SHP77 (cell line): ENCODE data around the gene PDE8B.
A peak's percentile ranks its signal among the peaks of the same experiment; 100 is the strongest.

Experiments
- DNase-seq, 2 experiments: peaks; one replicate each; lab custom pipeline; 2025; lab: John Stamatoyannopoulos, UW

PDE8B gene

GRCh38 chr5:77230727-77231470, 20.4 kb downstream of the PDE8B start:
- DNase-seq = no peak

GRCh38 chr5:77231471-77232138, 21.1 kb downstream of the PDE8B start:
- DNase-seq = no peak

GRCh38 chr5:77232574-77233358, 22.3 kb downstream of the PDE8B start:
- no peak for DNase-seq

GRCh38 chr5:77235846-77236721, 25.6 kb downstream of the PDE8B start:
- DNase-seq = no peak

DNA sequence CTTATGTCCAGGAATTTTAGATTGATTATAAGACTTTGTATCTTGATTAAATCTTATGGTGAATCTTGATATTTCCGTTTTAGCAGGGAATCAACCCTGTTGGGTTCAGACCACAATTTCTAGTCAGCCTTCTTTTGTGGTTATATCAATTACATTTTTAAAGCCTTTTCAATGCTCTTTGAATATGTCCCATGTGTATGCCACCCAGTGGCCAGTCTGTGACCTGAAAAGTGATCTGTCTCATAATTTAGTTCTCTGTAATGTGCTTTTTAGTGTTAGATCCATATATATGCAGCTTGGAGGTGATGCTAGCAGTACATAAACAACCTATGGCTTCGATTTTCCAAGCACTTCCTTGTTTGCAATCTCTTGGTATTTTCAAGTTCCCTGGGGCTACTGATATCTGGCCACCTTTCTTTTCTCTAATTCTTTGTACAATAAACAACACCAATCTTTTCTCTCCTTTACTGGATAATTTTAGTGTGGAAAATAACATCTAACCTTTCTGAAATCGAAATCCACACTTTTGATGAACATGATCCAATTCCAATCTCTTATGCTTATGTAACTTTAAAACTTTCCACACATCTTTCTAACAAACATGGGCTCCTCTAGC, 28.8 kb downstream of the PDE8B start:
- DNase-seq = no peak

DNA sequence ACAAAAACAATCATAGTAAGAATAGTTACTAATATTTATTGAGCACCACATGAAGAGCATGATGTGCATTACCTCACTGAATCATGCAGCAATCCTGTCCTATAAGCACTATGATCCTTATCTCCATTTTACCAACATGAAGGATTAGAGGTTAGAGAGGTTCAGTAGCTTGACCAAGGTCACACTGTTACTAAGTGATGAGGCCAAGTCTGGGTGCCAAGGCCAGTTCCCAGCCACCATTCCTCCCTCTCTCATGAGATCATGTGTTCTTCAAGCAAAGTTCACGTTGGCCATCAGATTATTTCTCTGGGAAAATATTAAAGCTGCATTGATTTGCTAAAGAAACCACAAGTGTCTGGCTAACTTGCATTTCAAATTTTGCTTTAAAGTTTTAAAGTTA, 31.0 kb downstream of the PDE8B start:
- no peak for DNase-seq

- no peak for DNase-seq
Measured at GRCh38 chr5:77249475-77249874, 39.0 kb downstream of the PDE8B start.

- no peak for DNase-seq
Measured at GRCh38 chr5:77250021-77250420, 39.5 kb downstream of the PDE8B start.

DNA sequence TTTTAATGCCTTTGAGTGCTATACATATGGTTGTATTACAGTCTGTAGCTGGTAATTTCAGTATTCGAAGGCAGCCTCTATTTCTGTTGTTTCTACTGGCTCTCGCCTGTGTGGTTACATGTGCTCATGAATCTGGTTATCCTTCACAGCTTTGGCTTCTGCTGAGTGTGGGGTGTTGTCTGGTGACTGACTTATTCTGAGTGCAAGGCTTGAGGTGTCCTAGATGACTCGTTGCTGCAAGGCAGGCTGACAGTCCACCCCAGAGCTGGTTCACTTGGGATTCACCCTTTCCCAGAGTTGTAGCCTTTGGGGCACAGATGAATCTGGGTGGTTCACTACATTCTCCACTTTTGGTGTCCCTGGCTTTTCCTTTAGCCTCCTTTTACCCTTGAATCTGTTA, 41.4 kb downstream of the PDE8B start:
- no peak for DNase-seq

DNA sequence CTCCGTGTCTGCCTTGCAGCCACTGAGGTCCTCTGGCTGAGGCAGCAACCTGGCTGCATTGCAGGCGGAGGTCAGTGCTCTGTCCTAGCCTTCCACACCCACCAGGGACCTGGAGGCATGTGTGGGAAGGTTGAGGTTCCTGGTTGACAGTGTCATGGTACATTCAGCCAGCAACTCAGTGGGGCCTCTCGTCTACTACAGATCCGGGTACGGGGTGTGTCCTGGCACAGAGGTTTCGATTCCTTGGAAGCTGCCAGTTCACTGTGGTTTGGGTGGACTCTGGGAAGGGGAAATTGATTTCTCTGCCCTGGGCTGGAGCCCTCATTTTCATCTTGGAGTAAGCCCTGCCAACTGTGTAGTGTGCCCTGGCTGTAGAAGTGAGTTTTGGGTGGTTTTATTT, 45.1 kb downstream of the PDE8B start:
- no peak for DNase-seq

- DNase-seq = no peak
Measured at GRCh38 chr5:77256406-77256805, 45.9 kb downstream of the PDE8B start.

DNA sequence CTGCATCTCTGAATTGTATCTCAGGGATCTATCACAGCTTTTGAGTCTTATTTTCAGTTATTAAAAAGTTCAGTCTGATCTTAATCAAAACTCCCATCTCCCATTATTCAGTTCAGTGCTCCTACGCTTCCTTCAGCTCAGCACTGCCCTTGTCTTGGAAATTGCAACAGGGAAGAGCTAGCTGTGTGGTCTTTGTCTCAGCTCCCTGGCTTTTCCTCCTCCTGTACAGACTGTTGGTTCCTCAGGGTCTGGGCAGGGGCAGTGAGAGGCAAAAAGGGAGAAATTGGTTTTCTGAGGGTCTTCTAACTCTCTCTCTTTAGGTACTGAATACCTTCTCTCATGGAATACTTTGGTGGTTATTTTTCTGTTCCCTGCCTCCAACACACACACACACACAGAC, 48.2 kb downstream of the PDE8B start:
- no peak for DNase-seq

GRCh38 chr5:77259476-77259875, 49.0 kb downstream of the PDE8B start:
- no peak for DNase-seq

DNA sequence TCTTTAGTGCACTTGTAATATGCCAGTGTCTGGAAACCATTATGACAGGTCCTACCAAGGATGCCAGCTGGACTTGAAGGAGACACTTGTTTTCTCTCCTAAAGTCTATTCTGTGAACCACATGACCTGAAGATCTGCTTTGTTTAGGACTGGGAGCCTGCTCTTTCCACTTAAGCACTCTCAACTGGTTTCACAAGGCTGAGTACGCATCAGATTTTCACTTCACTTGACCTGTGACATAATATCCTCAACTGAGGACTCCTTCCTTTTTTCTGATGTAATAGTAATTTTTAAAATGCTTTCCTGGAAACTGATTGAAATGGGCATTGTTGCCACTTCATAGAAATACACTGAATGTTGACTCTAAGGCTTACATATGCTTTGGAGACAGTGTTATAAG, 52.2 kb downstream of the PDE8B start:
- DNase-seq = no peak

GRCh38 chr5:77266291-77266690, 55.8 kb downstream of the PDE8B start:
- no peak for DNase-seq

DNA sequence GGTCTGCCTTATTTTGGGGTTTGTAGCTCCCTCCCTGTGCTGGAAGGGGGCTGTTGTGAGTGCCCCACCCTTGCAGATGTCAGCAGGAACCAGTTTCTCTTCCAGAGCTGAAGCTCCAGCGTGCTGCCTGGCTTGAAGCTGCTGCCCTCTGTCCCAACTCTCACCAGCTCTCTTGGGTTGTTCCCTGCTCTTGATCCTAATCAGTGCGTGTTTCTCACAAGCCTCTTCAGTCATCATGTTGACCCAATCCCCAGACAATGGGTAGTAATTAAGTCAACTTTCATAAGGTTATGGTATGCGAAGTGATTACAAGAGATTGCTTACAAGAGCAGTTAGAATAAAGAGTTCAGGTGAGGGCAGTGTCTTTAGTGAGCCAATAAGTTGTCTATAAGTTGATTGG, 57.0 kb downstream of the PDE8B start:
- no peak for DNase-seq

DNA sequence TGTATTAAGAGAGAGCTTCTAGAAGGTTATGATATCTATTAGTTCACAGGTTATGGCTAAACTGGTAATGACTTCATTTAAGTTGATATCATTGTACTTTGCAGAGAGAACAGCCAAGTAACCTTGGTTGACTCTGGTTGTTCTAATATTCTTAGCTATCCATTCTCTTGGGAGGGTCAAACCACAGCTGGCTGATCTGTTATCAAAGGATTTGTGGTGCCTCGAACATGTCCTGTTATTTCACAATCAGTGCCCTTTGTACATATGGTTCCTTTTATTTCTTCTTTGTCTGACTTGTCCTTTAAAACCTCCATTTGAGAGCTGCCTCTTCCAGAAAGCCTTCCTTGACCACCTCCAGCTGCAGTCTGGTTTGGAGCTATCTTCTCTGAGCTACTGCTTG, 61.7 kb downstream of the PDE8B start:
- no peak for DNase-seq

DNA sequence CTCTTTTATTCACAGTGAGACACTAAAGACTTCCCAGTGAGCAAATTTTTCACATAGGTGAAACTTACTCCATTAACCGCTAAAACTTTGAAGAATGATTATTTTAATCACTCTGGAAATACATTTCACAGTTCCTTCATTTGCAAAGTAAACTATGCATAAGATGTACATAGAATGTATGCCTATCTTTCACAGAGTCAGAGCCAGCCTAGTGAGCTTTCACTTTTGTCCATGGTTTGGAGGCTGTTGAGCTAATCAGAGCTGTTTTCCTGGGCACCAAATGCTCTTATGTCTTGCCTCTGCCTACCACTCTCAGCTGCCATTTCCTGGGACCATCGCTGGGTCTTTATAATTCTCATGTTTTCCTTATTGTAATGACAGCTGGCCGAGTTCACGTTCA, 67.3 kb downstream of the PDE8B start:
- DNase-seq = no peak

DNA sequence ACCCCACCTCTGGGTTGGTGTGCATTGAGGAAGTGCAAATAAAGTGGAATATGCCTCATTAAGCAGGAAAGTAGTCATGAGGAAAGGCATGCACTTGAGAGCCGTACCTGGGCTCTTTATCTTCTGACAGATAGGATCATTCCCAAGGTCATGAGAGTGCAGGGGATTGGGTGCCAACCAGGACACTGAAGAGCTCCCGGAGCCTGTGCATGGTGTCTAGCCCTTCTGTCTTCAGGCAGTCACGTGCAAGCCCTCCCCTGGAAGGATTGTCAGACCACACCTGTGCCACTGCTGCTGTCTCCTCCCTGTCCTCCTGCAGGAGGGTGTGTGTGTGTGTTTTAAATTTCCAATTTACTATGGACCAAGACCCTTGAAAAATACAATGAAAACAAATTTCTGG, 69.6 kb downstream of the PDE8B start:
- no peak for DNase-seq

DNA sequence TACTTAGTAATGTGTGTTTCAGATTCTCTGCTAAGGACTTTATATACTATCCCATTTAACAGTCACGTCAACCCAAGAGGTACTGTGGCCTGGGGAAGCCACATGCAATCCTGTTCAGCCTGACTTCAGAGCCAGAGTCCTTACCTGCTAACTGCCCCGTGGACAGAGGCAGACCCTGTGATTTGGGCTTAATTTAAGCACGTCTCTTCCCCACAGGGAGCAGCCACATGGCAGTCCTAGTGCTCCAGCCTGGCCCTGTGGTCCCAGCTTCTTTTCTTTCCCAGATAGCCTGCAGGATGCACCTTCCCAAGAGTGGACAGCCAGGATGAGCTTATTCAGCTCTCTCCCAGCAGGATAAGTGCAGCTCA, 71.5 kb downstream of the PDE8B start:
- no peak for DNase-seq

DNA sequence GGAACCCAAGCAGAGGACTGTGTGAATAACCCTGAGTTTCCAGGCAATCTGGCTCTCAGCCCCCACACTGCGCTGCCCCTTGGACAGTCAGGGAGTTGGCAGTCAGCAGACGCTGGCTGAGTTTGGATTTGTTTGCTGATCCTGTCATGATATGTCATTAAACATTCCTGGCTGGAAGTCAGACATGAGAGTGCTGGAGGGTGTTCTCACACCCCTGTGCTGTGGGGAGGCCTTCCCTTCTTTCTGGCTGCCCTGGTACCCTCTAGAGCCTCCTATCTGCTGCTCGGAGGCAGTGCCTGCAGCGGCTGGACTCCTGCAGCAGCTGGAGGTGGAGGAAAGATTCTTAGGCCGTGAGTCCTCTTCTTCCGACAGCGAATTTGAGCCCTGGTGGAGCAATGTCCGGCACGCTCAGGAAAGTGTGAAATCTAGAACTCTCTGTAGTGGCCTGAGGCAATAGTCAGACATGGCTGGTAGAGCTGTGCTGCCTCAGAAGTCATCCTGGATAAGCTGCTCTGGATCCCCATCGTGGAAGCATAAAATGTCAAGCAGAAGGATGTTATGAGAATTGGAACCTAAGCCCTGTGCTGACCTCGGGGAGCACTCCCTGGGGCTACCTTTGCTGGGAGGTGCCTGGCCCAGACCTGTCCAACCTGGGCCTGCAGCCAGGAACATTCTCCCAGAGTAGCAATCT, 72.0 kb downstream of the PDE8B start:
- peak in 1 of 2 experiments; percentile 3 for DNase-seq
